Dermis lymphatic vessel endothelial cell (primary cell): ENCODE results near the gene BAIAP2L1. TPM values are rescaled to one million over a fixed set of nuclear protein-coding genes. Genes with fewer than 3 reads are reported as not detected.

Source experiments
- total RNA-seq: library from RNA; depleted of rRNA; stranded (reverse); fragments of >200 nt; gene quantifications from 2 replicates; pipeline ENCODE4 v1.2.1, GENCODE V29; 2014

The BAIAP2L1 gene
- total RNA-seq = 0.09 and 0.11 TPM in 2 replicates

GRCh38 chr7:98400542-98401340 is at the start of gene BAIAP2L1:
TSS of gene BAIAP2L1 (minus strand) at chr7:98401090. CDS start at chr7:98400852, 238 bp downstream.

GRCh38 chr7:98280791-98281756 is 119.8 kb downstream of the BAIAP2L1 start, which contains the start of gene BRI3:
TSS of gene BRI3 (plus strand) at chr7:98281686. CDS start at chr7:98281796, 110 bp downstream.

GRCh38 chr7:98251601-98252424 is 149.1 kb downstream of the BAIAP2L1 start, which contains the start of gene TECPR1:
TSS of gene TECPR1 (minus strand) at chr7:98252232. CDS start at chr7:98246146, 6,086 bp downstream.

Other genes starting within 250 kb of the BAIAP2L1 start
- gene BHLHA15, start 189.7 kb downstream of the BAIAP2L1 start, total RNA-seq = 0.77 and 0.87 TPM in 2 replicates
- 52.3 and 69.5 TPM in 2 replicates for gene TECPR1, start 148.9 kb downstream of the BAIAP2L1 start, total RNA-seq
- gene BRI3, start 119.4 kb downstream of the BAIAP2L1 start, total RNA-seq = 45.9 and 57.3 TPM in 2 replicates
- gene NPTX2, start 216.2 kb upstream of the BAIAP2L1 start, total RNA-seq = 2.6 and 18.9 TPM in 2 replicates